Measurements from ENCODE around the gene WDFY2. TPM values are rescaled to one million over a fixed set of nuclear protein-coding genes. Genes with fewer than 3 reads are reported as not detected.

WDFY2 gene
- total RNA-seq, 4 donors from 2014 or later = 6.0 to 11.3 (median 9.7) TPM

DNA sequence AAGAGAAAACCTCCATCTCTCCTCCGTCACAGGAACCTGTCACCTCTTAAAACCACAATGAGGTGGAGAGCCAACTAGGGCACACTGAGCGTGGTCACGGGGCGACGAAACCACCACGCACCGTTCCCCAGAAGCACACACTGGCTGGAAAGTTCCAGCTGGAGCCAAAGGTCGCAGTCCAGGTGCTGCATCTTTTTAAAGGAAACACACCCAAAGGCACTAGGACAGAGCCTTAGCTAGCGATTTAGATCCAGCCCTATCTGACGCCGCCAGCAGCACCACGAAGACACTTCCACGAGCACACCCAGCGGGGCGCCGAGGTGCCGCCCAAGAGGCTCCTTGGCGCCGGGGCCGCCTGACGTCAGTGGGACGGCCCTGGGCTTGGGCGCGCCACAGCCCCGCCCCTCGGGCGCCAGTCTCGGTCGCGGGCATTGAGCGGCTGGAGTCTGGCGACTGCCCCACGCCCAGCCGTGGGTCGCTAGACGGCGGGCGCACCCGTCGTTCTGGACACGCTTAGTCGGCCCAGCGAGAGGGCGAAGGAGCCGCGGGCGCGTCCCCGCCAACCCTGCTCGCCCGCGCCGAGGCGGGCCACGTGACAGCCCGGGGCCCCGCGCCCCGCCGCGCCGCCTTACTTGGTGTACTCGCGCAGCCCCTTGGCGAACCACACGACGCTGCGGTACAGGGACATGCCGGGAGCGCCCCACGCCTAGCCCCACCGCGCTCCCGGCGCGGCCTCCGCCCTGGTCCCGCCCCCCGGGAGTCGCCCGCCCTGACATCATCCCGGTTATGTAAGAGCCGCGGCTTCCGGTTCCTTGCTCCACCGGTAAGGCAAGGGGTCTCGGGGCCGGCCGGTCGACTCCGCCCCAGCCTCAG, 219.4 kb downstream of the WDFY2 start, which contains the start of gene DHRS12:
Gene DHRS12, minus strand, starts transcription at position 742 of the 873 bp plus-strand sequence. CDS start 4,504 bp downstream, outside the sequence.
- DNase-seq = peak; percentile 92 to 96 (median 94)
- Histone ChIP-seq H3K4me3 (peak within 1 kb of the TSS; percentile 78 to 97 (median 84)), H3K36me3 (no peaks in the 10 kb centered on the region), H3K4me1 (peaks cover 0 to 25% (median 8%) of the 10 kb centered on the region in 4 donors), H3K27me3 (no peaks in the 10 kb centered on the region), H3K9me3 (no peaks in the 10 kb centered on the region), H3K27ac (peak within 1 kb of the TSS; percentile 100)
- TF ChIP-seq, protein P1, sequence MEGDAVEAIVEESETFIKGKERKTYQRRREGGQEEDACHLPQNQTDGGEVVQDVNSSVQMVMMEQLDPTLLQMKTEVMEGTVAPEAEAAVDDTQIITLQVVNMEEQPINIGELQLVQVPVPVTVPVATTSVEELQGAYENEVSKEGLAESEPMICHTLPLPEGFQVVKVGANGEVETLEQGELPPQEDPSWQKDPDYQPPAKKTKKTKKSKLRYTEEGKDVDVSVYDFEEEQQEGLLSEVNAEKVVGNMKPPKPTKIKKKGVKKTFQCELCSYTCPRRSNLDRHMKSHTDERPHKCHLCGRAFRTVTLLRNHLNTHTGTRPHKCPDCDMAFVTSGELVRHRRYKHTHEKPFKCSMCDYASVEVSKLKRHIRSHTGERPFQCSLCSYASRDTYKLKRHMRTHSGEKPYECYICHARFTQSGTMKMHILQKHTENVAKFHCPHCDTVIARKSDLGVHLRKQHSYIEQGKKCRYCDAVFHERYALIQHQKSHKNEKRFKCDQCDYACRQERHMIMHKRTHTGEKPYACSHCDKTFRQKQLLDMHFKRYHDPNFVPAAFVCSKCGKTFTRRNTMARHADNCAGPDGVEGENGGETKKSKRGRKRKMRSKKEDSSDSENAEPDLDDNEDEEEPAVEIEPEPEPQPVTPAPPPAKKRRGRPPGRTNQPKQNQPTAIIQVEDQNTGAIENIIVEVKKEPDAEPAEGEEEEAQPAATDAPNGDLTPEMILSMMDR (IDR thresholded peaks at IDR 0.05) = peak in 2 of 6 experiments; percentile 21 to 33
- peak; percentile 84 to 90 for TF ChIP-seq POLR2A (IDR thresholded peaks at IDR 0.05)

DNA sequence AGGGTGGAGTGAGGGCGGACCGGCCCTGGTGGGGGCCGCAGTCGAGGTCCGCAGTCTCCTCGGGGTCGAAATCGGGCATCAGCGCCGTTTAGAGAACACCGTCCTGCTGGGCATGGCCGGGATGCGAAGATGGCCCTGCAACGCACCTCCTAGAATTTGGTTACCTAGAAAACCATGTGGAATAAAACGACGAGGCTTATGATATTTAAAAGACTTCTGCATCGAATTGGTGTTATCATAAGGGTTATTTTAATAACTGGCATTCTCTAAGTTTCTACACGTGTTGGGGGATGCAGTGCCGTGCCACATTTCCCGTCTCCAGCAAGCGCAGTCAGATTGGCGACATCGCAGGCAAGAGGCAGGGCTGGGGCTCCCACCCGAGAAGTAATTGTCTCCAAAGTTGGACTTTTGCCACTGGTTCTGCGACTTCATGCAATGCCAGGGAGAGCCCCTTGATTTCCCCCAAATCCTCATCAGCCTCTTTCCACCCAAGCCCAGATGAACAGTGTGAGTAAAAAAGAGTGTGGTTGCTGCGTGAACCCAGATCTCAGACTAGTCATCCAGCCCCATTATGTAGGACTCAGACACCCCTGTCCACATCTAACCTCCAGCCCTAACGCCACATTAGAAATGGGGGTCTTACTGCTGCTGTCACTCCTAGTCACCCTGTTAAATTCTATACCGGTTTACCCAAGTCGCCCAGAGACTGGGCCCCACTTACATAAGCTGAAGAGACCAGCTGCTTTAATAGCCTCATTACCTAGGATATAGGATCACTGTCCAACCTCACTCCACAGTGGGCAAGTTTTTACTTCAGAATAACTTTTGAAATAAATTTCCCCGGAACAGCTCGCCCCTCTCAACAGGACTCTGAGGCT, 220.3 kb downstream of the WDFY2 start:
- H3K4me1 ChIP-seq = peaks cover 0 to 25% (median 8%) of the 10 kb centered on the region in 4 donors
- no peaks in the 10 kb centered on the region for H3K27me3 ChIP-seq
- H3K36me3 ChIP-seq = no peaks in the 10 kb centered on the region
- no peaks in the 10 kb centered on the region for H3K9me3 ChIP-seq
- peak overlapping the region; percentile 78 to 97 (median 84) for H3K4me3 ChIP-seq
- TF ChIP-seq, protein P1 (IDR thresholded peaks at IDR 0.05) = no peak
- no peak for TF ChIP-seq POLR2A (IDR thresholded peaks at IDR 0.05)
- peak; percentile 50 to 67 (median 61) for DNase-seq
- H3K27ac ChIP-seq = peak overlapping the region; percentile 100

DNA sequence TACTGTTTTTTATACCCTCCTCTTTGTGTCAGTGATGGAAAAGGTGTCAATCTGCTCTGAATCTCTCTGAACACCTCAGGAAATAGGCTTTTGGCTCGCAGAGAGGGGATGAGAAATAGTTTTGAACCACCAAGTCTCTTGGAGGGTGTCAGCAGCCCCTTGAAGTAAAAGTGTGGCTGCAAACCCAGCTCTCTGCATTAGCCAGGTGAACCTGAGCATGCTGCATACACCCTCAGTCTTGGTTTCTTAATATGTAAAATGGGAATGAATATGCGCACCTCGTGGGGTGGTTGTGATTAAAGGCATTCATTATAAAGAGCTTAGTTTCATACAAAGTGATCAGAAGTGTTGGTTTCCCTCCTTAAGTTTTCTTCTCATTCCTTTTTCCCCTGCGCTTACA, 221.1 kb downstream of the WDFY2 start:
- H3K4me1 ChIP-seq = peaks cover 0 to 25% (median 8%) of the 10 kb centered on the region in 4 donors
- H3K36me3 ChIP-seq = no peaks in the 10 kb centered on the region
- no peak for TF ChIP-seq POLR2A (IDR thresholded peaks at IDR 0.05)
- TF ChIP-seq, protein P1 (IDR thresholded peaks at IDR 0.05) = no peak
- no peaks in the 10 kb centered on the region for H3K9me3 ChIP-seq
- peak overlapping the region in 2 of 4 donors; percentile 78 to 85 for H3K4me3 ChIP-seq
- no peak for DNase-seq
- H3K27ac ChIP-seq = peak overlapping the region; percentile 100
- H3K27me3 ChIP-seq = no peaks in the 10 kb centered on the region

DNA sequence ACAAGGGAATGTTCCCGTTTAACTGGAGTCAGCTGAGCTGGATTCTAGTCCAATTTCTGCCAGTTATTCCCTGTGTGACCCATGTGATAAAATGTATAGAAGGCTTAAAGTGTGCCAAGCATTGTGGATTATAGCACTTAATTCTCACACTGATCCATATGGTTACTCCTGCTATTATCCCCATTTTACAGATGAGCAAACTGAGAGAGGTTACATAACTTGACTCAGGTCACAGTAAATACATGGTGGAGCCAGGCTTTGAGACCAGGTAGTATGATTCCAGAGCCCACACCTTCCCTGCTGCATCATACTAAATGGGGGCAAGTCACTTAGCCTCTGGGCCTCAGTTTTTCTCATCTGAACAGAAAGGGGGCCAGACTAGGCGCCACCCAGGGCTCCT, 221.7 kb downstream of the WDFY2 start:
- Histone ChIP-seq H3K27me3 (no peaks in the 10 kb centered on the region), H3K4me3 (no peak overlapping the region), H3K27ac (no peak overlapping the region), H3K9me3 (no peaks in the 10 kb centered on the region), H3K4me1 (peaks cover 0 to 25% (median 8%) of the 10 kb centered on the region in 4 donors), H3K36me3 (no peaks in the 10 kb centered on the region)
- no peak for DNase-seq
- no peak for TF ChIP-seq POLR2A (IDR thresholded peaks at IDR 0.05)
- TF ChIP-seq, protein P1 (IDR thresholded peaks at IDR 0.05) = no peak

DNA sequence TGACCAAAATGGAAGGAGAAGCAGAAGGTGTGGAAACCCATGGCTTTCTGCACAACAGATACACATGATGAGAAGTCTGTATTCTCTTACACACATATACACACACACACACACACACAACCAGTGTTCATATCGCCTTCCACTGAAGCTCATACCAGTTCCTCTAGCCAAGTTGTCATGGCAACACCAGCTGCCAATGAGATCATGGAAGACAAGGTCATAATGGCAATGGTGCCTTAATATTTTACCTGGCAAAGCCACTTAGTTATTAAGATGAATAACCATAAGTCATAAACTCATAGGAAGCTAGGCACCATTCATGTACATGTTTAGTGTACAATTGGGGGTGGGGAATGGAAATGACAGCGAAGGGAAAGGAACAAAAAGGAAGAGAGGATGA, 222.3 kb downstream of the WDFY2 start:
- H3K9me3 ChIP-seq = no peaks in the 10 kb centered on the region
- no peak overlapping the region for H3K4me3 ChIP-seq
- no peaks in the 10 kb centered on the region for H3K27me3 ChIP-seq
- no peak for DNase-seq
- no peaks in the 10 kb centered on the region for H3K36me3 ChIP-seq
- TF ChIP-seq POLR2A (IDR thresholded peaks at IDR 0.05) = no peak
- TF ChIP-seq, protein P1 (IDR thresholded peaks at IDR 0.05) = no peak
- H3K27ac ChIP-seq = no peak overlapping the region
- peaks cover 0 to 18% (median 8%) of the 10 kb centered on the region in 4 donors for H3K4me1 ChIP-seq
